ENCODE results near the gene SPRR1A.

Gene SPRR1A
- total RNA-seq, result 0 reads per million in 9 experiments

GRCh38 chr1:152983743-152984142 lies at the start of gene SPRR1A:
TSS of gene SPRR1A (plus strand) at chr1:152984081. CDS start at chr1:152985231, 1,150 bp downstream.
- Mint-ChIP-seq H3K9me3 (peaks cover 0 to 7% of the 10 kb centered on the region in 2 donors), H3K4me3 (no peak within 1 kb of the TSS), H3K27ac (no peak within 1 kb of the TSS), H3K36me3 (ENCODE audit: insufficient read depth) (no peaks in the 10 kb centered on the region), H3K4me1 (ENCODE audit: low read depth in 2 of 2) (no peaks in the 10 kb centered on the region), H3K27me3 (peaks cover 58 to 74% of the 10 kb centered on the region in 2 donors)
- DNase-seq (no peak), ATAC-seq (replicated peaks) (no peak)

- no peaks in the 10 kb centered on the region for H3K4me1 Mint-ChIP-seq (ENCODE audit: low read depth in 2 of 2)
- peaks cover 0 to 1% of the 10 kb centered on the region in 2 donors for H3K9me3 Mint-ChIP-seq
- H3K27me3 Mint-ChIP-seq, result peaks cover 16 to 17% of the 10 kb centered on the region in 2 donors
- H3K4me3 Mint-ChIP-seq, result no peak overlapping the region
- ATAC-seq (replicated peaks) (no peak), DNase-seq (no peak)
- H3K27ac Mint-ChIP-seq, result no peak overlapping the region
- H3K36me3 Mint-ChIP-seq (ENCODE audit: insufficient read depth), result no peaks in the 10 kb centered on the region
Measured at GRCh38 chr1:152940614-152941013, 43.3 kb upstream of the SPRR1A start.

- Mint-ChIP-seq H3K4me1 (ENCODE audit: low read depth in 2 of 2) (no peaks in the 10 kb centered on the region), H3K9me3 (peaks cover 0 to 1% of the 10 kb centered on the region in 2 donors), H3K27ac (no peak overlapping the region), H3K36me3 (ENCODE audit: insufficient read depth) (no peaks in the 10 kb centered on the region), H3K27me3 (peaks cover 10 to 17% of the 10 kb centered on the region in 2 donors), H3K4me3 (no peak overlapping the region)
- ATAC-seq (replicated peaks) (no peak), DNase-seq (no peak)
Measured at GRCh38 chr1:152941037-152941711, 42.7 kb upstream of the SPRR1A start.

- Mint-ChIP-seq H3K9me3 (no peaks in the 10 kb centered on the region), H3K27ac (no peak overlapping the region), H3K4me1 (ENCODE audit: low read depth in 2 of 2) (no peaks in the 10 kb centered on the region), H3K27me3 (peaks cover 20 to 25% of the 10 kb centered on the region in 2 donors), H3K36me3 (ENCODE audit: insufficient read depth) (no peaks in the 10 kb centered on the region), H3K4me3 (no peak overlapping the region)
- ATAC-seq (replicated peaks) (no peak), DNase-seq (no peak)
Measured at GRCh38 chr1:152942161-152942560, 41.7 kb upstream of the SPRR1A start.

GRCh38 chr1:152946248-152946647 lies 37.6 kb upstream of the SPRR1A start:
- Mint-ChIP-seq H3K36me3 (ENCODE audit: insufficient read depth) (no peaks in the 10 kb centered on the region), H3K27ac (no peak overlapping the region)

GRCh38 chr1:152946651-152947256 lies 37.1 kb upstream of the SPRR1A start, which contains the start of gene SPRR5:
TSS of gene SPRR5 (plus strand) at chr1:152947206. CDS start at chr1:152948555, 1,349 bp downstream.
- peaks cover 29 to 36% of the 10 kb centered on the region in 2 donors for H3K27me3 Mint-ChIP-seq
- no peaks in the 10 kb centered on the region for H3K4me1 Mint-ChIP-seq (ENCODE audit: low read depth in 2 of 2)
- ATAC-seq (replicated peaks) (no peak), DNase-seq (no peak)
- no peak within 1 kb of the TSS for H3K27ac Mint-ChIP-seq
- H3K4me3 Mint-ChIP-seq, result no peak within 1 kb of the TSS
- no peaks in the 10 kb centered on the region for H3K9me3 Mint-ChIP-seq
- H3K36me3 Mint-ChIP-seq (ENCODE audit: insufficient read depth), result no peaks in the 10 kb centered on the region

More at GRCh38 chr1:152946248-152946647, 37.6 kb upstream of the SPRR1A start:
- Mint-ChIP-seq H3K27me3 (peaks cover 29 to 34% of the 10 kb centered on the region in 2 donors), H3K4me3 (no peak overlapping the region), H3K4me1 (ENCODE audit: low read depth in 2 of 2) (no peaks in the 10 kb centered on the region), H3K9me3 (no peaks in the 10 kb centered on the region)
- DNase-seq (no peak), ATAC-seq (replicated peaks) (no peak)

- Mint-ChIP-seq H3K27me3 (peaks cover 42 to 51% of the 10 kb centered on the region in 2 donors), H3K27ac (no peak overlapping the region), H3K4me3 (no peak overlapping the region), H3K9me3 (no peaks in the 10 kb centered on the region), H3K4me1 (ENCODE audit: low read depth in 2 of 2) (no peaks in the 10 kb centered on the region), H3K36me3 (ENCODE audit: insufficient read depth) (no peaks in the 10 kb centered on the region)
- DNase-seq, result no peak
- no peak for ATAC-seq (replicated peaks)
Measured at GRCh38 chr1:152951711-152952110, 32.2 kb upstream of the SPRR1A start.

- ATAC-seq (replicated peaks), result no peak
- peaks cover 38 to 43% of the 10 kb centered on the region in 2 donors for H3K27me3 Mint-ChIP-seq
Measured at GRCh38 chr1:152953761-152954160, 30.1 kb upstream of the SPRR1A start.

GRCh38 chr1:152954436-152954835 lies 29.4 kb upstream of the SPRR1A start:
- peaks cover 0 to 2% of the 10 kb centered on the region in 2 donors for H3K4me1 Mint-ChIP-seq (ENCODE audit: low read depth in 2 of 2)
- DNase-seq, result no peak
- H3K4me3 Mint-ChIP-seq, result no peak overlapping the region
- no peak for ATAC-seq (replicated peaks)
- H3K27me3 Mint-ChIP-seq, result peaks cover 37 to 43% of the 10 kb centered on the region in 2 donors
- H3K36me3 Mint-ChIP-seq (ENCODE audit: insufficient read depth), result no peaks in the 10 kb centered on the region
- H3K27ac Mint-ChIP-seq, result no peak overlapping the region
- no peaks in the 10 kb centered on the region for H3K9me3 Mint-ChIP-seq

More at GRCh38 chr1:152953761-152954160, 30.1 kb upstream of the SPRR1A start:
- peaks cover 0 to under 1% of the 10 kb centered on the region in 2 donors for H3K4me1 Mint-ChIP-seq (ENCODE audit: low read depth in 2 of 2)
- no peak overlapping the region for H3K27ac Mint-ChIP-seq
- no peaks in the 10 kb centered on the region for H3K9me3 Mint-ChIP-seq
- no peak for DNase-seq
- H3K36me3 Mint-ChIP-seq (ENCODE audit: insufficient read depth), result no peaks in the 10 kb centered on the region
- H3K4me3 Mint-ChIP-seq, result no peak overlapping the region

- Mint-ChIP-seq H3K36me3 (ENCODE audit: insufficient read depth) (no peaks in the 10 kb centered on the region), H3K27ac (no peak overlapping the region), H3K4me3 (no peak overlapping the region), H3K9me3 (no peaks in the 10 kb centered on the region), H3K4me1 (ENCODE audit: low read depth in 2 of 2) (peaks cover 0 to 2% of the 10 kb centered on the region in 2 donors), H3K27me3 (peaks cover 23 to 45% of the 10 kb centered on the region in 2 donors)
- ATAC-seq (replicated peaks) (no peak), DNase-seq (no peak)
Measured at GRCh38 chr1:152957561-152957960, 26.3 kb upstream of the SPRR1A start.

- ATAC-seq (replicated peaks) (no peak), DNase-seq (no peak)
- H3K4me3 Mint-ChIP-seq, result no peak overlapping the region
- H3K4me1 Mint-ChIP-seq (ENCODE audit: low read depth in 2 of 2), result peaks cover 0 to 2% of the 10 kb centered on the region in 2 donors
- no peaks in the 10 kb centered on the region for H3K9me3 Mint-ChIP-seq
- H3K27ac Mint-ChIP-seq, result no peak overlapping the region
- H3K27me3 Mint-ChIP-seq, result peaks cover 9 to 29% of the 10 kb centered on the region in 2 donors
- no peaks in the 10 kb centered on the region for H3K36me3 Mint-ChIP-seq (ENCODE audit: insufficient read depth)
Measured at GRCh38 chr1:152959273-152959672, 24.6 kb upstream of the SPRR1A start.

- no peak for DNase-seq
- ATAC-seq (replicated peaks), result no peak
- no peaks in the 10 kb centered on the region for H3K9me3 Mint-ChIP-seq
- no peak overlapping the region for H3K27ac Mint-ChIP-seq
- H3K4me3 Mint-ChIP-seq, result no peak overlapping the region
- peaks cover 5 to 30% of the 10 kb centered on the region in 2 donors for H3K27me3 Mint-ChIP-seq
- H3K36me3 Mint-ChIP-seq (ENCODE audit: insufficient read depth), result no peaks in the 10 kb centered on the region
- H3K4me1 Mint-ChIP-seq (ENCODE audit: low read depth in 2 of 2), result peaks cover 0 to 2% of the 10 kb centered on the region in 2 donors
Measured at GRCh38 chr1:152959801-152960451, 24.0 kb upstream of the SPRR1A start.

GRCh38 chr1:152960452-152961044 lies 23.3 kb upstream of the SPRR1A start:
- Mint-ChIP-seq H3K27me3 (peaks cover 5 to 36% of the 10 kb centered on the region in 2 donors), H3K9me3 (no peaks in the 10 kb centered on the region), H3K27ac (no peak overlapping the region), H3K36me3 (ENCODE audit: insufficient read depth) (no peaks in the 10 kb centered on the region), H3K4me1 (ENCODE audit: low read depth in 2 of 2) (peaks cover 0 to 2% of the 10 kb centered on the region in 2 donors), H3K4me3 (no peak overlapping the region)
- DNase-seq (no peak), ATAC-seq (replicated peaks) (no peak)
